Activated CD8-positive, alpha-beta memory T cell treated with anti-CD3 and anti-CD28 coated beads, Interleukin-2, amount 50 U/mL, for 48 hours (primary cell): ENCODE results near the gene HSD11B1L.
"Not testable (repeated sequence)": the region's sequence is repeated elsewhere in the genome, so short reads cannot be mapped to it uniquely, and the experiment has no call there.

Experiments
- DNase-seq: peaks from one replicate; pipeline ENCODE4 v3.0.0-alpha.2; 2020

The HSD11B1L gene

GRCh38 chr19:5703819-5704818, 23.3 kb downstream of the HSD11B1L start:
- no peak for DNase-seq

- no peak for DNase-seq
These were observed 24.7 kb downstream of the HSD11B1L start for GRCh38 chr19:5705552-5705951.

- no peak for DNase-seq
These were observed 26.2 kb downstream of the HSD11B1L start for GRCh38 chr19:5706876-5707573.

GRCh38 chr19:5707576-5708575, 27.0 kb downstream of the HSD11B1L start:
- DNase-seq: no peak

- DNase-seq: no peak
These were observed 30.2 kb downstream of the HSD11B1L start for GRCh38 chr19:5711025-5711424.

GRCh38 chr19:5711713-5712161, 30.9 kb downstream of the HSD11B1L start:
- DNase-seq: no peak

- DNase-seq: no peak
These were observed 32.4 kb downstream of the HSD11B1L start for GRCh38 chr19:5713228-5713627.

- DNase-seq: no peak
These were observed 34.0 kb downstream of the HSD11B1L start for GRCh38 chr19:5714816-5715215.

- DNase-seq: no peak
These were observed 36.5 kb downstream of the HSD11B1L start for GRCh38 chr19:5717215-5717935.

GRCh38 chr19:5718037-5718578, 37.3 kb downstream of the HSD11B1L start:
- peak; percentile 83 for DNase-seq

- DNase-seq: peak; percentile 60
These were observed 37.9 kb downstream of the HSD11B1L start for GRCh38 chr19:5718579-5719273.

GRCh38 chr19:5719274-5719960, 38.6 kb downstream of the HSD11B1L start:
- DNase-seq: peak; percentile 73

- DNase-seq: peak; percentile 99
These were observed 39.3 kb downstream of the HSD11B1L start, which contains the start of the genes CATSPERD and LONP1 for GRCh38 chr19:5719961-5720790. Gene CATSPERD, plus strand, starts transcription at chr19:5720637. Its CDS starts 101 bp downstream, at chr19:5720738. Gene LONP1, minus strand, starts transcription at chr19:5720146. Its CDS starts 14 bp downstream, at chr19:5720132.

GRCh38 chr19:5727453-5728050, 46.7 kb downstream of the HSD11B1L start:
- DNase-seq: no peak

GRCh38 chr19:5733172-5733571, 52.3 kb downstream of the HSD11B1L start:
- not testable (repeated sequence) for DNase-seq
